Measurements from ENCODE around the gene OTOP3.

Gene OTOP3

GRCh38 chr17:74970395-74970794 is 34.7 kb downstream of the OTOP3 start:
- in situ Hi-C loops (cut with HindIII; ENCODE audit: low sequenced_read_pairs): no loop called here
- no peak for TF ChIP-seq CTCF (IDR thresholded peaks at IDR 0.05; ENCODE audit: low read depth, low read length)
- DNase-seq (ENCODE audit: low read depth, low spot score): no peak
- H3K4me3 ChIP-seq (ENCODE audit: low read depth, low read length): no peak overlapping the region

GRCh38 chr17:74971069-74971841 is 35.6 kb downstream of the OTOP3 start:
- no peak for TF ChIP-seq CTCF (IDR thresholded peaks at IDR 0.05; ENCODE audit: low read depth, low read length)
- no peak for DNase-seq (ENCODE audit: low read depth, low spot score)
- in situ Hi-C loops (cut with HindIII; ENCODE audit: low sequenced_read_pairs): no loop called here
- H3K4me3 ChIP-seq (ENCODE audit: low read depth, low read length): no peak overlapping the region

GRCh38 chr17:74971842-74972106 is 36.1 kb downstream of the OTOP3 start:
- no peak for DNase-seq (ENCODE audit: low read depth, low spot score)
- TF ChIP-seq CTCF (IDR thresholded peaks at IDR 0.05; ENCODE audit: low read depth, low read length): no peak
- no peak overlapping the region for H3K4me3 ChIP-seq (ENCODE audit: low read depth, low read length)
- in situ Hi-C loops (cut with HindIII; ENCODE audit: low sequenced_read_pairs): no loop called here

GRCh38 chr17:74972107-74972972 is 36.6 kb downstream of the OTOP3 start, which contains the start of gene HID1:
Gene HID1 (minus strand): TSS chr17:74972759. CDS start chr17:74972656, 103 bp downstream.
- H3K4me3 ChIP-seq (ENCODE audit: low read depth, low read length): peak within 1 kb of the TSS; percentile 37
- no peak for DNase-seq (ENCODE audit: low read depth, low spot score)
- in situ Hi-C loops (cut with HindIII; ENCODE audit: low sequenced_read_pairs): no loop called here
- TF ChIP-seq CTCF (IDR thresholded peaks at IDR 0.05; ENCODE audit: low read depth, low read length): no peak

- in situ Hi-C loops (cut with HindIII; ENCODE audit: low sequenced_read_pairs): no loop called here
- no peak for DNase-seq (ENCODE audit: low read depth, low spot score)
- no peak for TF ChIP-seq CTCF (IDR thresholded peaks at IDR 0.05; ENCODE audit: low read depth, low read length)
- no peak overlapping the region for H3K4me3 ChIP-seq (ENCODE audit: low read depth, low read length)
These were observed 37.3 kb downstream of the OTOP3 start for GRCh38 chr17:74972973-74973328.

GRCh38 chr17:74975943-74976342 is 40.2 kb downstream of the OTOP3 start:
- no peak overlapping the region for H3K4me3 ChIP-seq (ENCODE audit: low read depth, low read length)
- DNase-seq (ENCODE audit: low read depth, low spot score): no peak
- in situ Hi-C loops (cut with HindIII; ENCODE audit: low sequenced_read_pairs): no loop called here
- TF ChIP-seq CTCF (IDR thresholded peaks at IDR 0.05; ENCODE audit: low read depth, low read length): no peak
